ENCODE measurements around the gene PAQR5.
"Not testable (repeated sequence)": the region's sequence is repeated elsewhere in the genome, so short reads cannot be mapped to it uniquely, and the experiment has no call there.

Gene PAQR5

DNA sequence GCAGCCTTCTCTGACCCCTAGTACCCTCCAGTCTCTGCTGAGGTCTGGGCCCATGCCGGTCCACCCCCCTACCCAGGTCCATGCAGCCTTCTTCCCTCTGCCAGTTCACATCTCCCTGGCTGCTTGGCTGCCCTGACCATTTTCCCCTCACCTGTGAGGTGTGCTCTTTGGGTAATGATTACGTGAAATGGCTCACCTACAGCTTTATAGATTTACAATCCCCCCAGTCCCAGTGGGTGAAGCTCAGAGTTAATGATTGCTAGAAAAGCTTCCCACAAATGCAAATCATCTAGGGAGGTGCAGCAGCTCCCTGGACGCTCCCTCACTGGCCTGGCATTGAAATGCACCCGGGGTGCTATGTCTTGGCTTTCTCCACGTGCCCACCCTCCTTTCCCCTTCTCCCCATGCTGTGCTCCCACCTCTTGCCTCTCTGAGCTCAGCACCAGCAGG lies 18.7 kb downstream of the PAQR5 start:
- DNase-seq = no peak

- DNase-seq = no peak
Observed at GRCh38 chr15:69318033-69318432, 19.3 kb downstream of the PAQR5 start.

- DNase-seq = no peak
Observed at GRCh38 chr15:69319384-69320375, 21.0 kb downstream of the PAQR5 start.

GRCh38 chr15:69320977-69321554 lies 22.4 kb downstream of the PAQR5 start:
- DNase-seq = no peak

DNA sequence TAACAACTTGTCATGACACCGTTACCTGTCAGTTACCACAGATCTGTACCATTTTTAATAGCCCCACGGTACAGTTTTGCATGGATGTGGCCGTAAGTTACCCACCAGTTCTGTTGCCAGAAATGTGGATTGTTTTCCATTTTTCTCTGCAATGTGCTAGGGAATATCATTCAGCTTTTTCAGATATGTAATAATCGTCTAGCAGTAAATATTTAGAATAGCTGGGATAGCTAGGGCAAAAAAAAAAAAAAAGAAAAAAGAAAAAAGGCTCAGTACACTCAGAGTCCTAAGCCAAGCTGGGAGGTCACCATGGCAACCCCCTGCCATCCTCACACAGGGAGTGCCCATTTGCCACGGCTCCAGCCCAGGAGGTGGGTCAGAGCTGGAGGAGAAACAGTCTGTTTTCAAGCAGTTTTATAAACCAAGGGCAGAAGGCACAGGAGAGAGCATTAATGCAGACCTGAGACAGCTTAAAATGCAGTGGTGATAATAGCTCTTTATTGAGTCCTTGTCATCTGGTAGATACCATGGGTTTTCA lies 25.2 kb downstream of the PAQR5 start:
- no peak for DNase-seq

GRCh38 chr15:69324565-69324964 lies 25.9 kb downstream of the PAQR5 start:
- DNase-seq = no peak

DNA sequence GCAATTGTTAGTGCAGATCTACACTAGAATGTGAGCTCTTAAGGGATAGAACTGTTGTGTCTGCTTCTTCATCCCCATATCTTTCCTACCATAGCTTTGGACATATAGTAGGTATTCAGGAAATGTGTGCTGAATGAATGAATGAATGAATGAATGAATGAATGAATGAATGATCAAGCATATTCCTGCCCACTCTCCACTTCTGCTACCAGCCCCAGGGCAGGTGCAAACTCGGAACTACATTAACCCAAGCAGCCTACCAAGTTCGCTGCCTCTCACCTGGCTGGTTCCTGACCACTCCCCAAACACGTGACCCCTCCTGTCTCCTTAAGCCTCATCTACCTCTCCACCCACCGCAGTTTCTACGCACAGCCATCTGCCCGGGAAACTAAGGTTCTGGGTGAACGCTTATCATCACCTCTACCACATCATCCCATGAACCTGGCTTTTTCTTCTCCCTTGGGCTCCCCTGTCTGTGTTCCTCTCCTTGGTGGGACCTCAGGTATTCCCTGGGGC lies 26.8 kb downstream of the PAQR5 start:
- no peak for DNase-seq

GRCh38 chr15:69328080-69328479 lies 29.4 kb downstream of the PAQR5 start:
- no peak for DNase-seq

- DNase-seq = no peak
Observed at GRCh38 chr15:69328739-69329138, 30.0 kb downstream of the PAQR5 start.

- DNase-seq = no peak
Observed at GRCh38 chr15:69337138-69337537, 38.4 kb downstream of the PAQR5 start.

DNA sequence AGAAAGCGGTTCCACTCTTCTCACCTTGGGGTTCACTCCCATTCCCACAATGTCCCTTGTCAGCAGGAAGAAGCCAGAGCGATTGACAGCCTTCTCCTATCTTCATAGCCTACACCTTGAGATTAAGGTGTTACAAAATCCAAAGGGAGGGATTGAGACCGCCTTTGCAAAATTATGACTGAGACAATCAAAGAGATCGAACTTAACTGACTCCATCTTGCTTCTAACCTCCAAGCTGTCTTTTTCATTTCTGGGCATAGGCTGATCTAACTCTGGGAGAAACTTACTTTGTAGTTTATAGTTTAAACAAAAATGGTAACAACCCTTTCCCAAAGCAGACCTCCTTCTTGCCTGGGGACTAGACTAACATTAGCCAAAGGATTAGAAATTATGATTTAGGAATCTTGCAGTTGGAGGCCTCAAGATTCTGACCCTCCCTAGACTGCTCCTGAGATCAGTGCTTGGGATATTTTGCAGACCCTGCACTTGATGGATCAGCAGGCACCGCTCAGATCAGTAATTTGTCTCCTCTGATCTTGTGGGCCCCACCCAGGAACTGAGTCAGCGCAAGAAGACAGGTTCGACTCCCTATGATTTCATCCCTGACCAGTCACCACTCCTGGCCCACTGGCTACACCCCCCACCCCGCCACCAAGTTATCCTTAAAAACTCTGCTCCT lies 40.0 kb downstream of the PAQR5 start:
- DNase-seq = no peak

DNA sequence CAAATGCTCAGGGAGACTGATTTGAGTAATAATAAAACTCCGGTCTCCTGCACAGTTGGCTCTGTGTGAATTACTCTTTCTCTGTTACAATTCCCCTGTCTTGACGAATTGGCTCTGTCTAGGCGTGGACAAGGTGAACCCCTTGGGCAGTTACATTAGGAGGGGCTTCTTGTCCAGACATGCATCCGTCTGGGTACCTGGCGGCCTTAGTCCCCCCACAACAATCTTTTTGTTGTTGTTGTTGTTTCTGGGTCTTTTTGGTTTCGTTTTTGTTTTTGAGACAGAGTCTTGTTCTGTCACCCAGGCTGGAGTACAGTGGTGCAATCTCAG lies 40.5 kb downstream of the PAQR5 start:
- DNase-seq = not testable (repeated sequence)

- DNase-seq = no peak
Observed at GRCh38 chr15:69340243-69340900, 41.7 kb downstream of the PAQR5 start.

- no peak for DNase-seq
Observed at GRCh38 chr15:69341356-69341755, 42.6 kb downstream of the PAQR5 start.

DNA sequence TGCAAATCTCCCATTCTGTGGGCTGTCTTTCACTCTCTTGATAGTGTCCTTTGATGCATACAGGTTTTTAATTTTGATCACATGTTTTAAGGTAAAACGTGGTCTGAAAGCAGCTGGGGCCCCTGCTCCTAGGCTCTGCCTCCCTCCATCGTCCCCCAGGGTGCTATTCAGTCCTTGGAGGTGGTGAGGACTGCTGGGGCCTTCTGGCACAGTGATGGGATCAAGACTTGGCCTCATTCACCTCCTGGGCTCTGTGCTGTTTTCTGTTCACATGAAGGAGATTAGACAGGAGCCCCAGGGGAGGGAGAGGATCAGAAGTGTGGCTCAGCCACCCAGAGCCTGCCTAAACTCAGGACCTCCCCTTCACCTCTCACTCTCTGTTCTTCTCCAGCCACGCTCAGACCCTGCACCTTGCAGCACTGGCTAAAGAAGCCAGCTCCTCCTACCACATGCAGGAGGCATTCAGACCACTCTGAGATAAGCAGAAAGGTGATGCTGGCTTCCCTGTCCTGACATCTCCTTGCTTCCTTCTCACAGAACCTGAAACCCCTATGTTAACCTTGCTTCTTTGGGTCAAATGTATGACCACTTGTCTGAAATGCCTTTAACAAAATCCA lies 43.9 kb downstream of the PAQR5 start:
- no peak for DNase-seq

DNA sequence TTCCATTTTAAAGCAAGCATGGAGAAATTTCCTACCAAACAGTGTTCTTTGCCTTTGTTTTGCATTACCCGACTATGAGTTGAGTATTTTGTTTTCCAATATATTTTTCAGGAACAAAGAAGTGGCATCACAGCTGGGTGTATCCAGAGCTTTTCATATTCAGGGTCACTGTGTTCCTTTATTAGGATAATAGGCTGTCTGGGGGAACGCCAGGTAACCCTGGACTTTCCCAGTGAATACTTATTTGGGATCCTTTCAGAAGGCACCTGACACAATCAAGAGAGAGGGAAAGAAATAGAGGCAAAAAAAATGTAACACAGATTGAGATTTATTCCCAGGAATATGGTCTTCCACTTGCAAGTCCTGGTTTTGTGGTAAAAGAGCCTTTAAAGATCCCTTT lies 44.4 kb downstream of the PAQR5 start:
- no peak for DNase-seq

GRCh38 chr15:69344238-69344637 lies 45.5 kb downstream of the PAQR5 start:
- no peak for DNase-seq

DNA sequence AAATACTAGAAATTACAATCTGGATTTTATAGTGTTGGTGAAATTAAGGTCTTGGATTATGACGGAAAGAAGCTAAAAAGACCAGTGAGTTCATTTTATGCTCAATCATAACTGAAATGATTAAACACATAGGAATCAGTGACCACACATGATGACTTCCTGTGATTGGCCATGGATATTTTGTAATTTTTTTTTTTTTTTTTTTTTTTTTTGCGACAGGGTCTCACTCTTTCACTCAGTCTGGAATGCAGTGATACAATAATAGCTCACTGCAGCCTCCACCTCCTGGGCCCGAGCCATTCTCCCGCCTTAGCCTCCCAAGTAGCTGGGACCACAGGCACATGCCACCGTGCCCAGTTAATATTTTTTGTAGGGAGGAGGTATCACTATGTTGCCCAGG lies 47.4 kb downstream of the PAQR5 start:
- DNase-seq = no peak

DNA sequence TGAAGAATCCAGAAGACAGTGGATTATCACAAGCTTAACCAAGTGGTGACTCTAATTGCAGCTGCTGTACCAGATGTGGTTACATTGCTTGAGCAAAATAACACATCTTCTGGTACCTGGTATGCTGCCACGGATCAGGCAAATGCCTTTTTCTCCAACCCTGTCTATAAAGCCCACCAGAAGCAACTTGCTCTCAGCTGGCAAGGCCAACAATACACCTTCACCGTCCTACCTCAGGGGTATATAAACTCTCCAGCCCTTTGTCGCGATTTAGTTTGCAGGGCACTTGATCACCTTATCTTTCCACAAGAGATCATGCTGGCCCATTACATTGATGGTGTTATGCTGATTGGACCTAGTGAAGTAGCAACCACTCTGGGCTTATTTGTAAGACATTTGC lies 52.6 kb downstream of the PAQR5 start:
- DNase-seq = no peak

- DNase-seq = no peak
Observed at GRCh38 chr15:69351884-69352283, 53.2 kb downstream of the PAQR5 start.

GRCh38 chr15:69357773-69358771 lies 59.4 kb downstream of the PAQR5 start:
- no peak for DNase-seq

Data from NCI-H1436 treated with DMSO at 0.1 percent for 48 hours (cell line).